ENCODE measurements around the gene OR1N1.
"Not testable (repeated sequence)": the region's sequence is repeated elsewhere in the genome, so short reads cannot be mapped to it uniquely, and the experiment has no call there.

OR1N1 gene, protein sequence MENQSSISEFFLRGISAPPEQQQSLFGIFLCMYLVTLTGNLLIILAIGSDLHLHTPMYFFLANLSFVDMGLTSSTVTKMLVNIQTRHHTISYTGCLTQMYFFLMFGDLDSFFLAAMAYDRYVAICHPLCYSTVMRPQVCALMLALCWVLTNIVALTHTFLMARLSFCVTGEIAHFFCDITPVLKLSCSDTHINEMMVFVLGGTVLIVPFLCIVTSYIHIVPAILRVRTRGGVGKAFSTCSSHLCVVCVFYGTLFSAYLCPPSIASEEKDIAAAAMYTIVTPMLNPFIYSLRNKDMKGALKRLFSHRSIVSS

DNA sequence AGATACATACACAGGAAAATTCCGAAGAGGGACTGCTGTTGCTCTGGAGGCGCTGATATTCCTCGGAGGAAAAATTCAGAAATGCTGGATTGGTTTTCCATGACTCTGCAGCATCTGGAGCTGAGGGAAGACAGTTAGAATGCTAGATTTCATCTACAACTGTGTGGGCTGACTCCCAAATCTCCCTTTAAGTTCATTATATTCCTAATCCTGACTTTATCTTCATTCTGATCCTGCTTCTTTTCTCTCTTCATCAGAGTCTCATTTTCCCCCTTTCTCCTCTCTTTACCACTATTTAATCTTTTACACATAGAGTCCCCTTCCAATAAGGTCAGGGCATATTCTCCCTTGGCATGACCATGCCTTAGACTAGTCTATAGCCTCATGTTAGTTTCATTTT, at the start of gene OR1N1:
OR1N1 (minus strand) TSS at position 101 of the 400 bp plus-strand sequence; CDS start at position 101, 0 bp downstream.
- DNase-seq (ENCODE audit: low read depth) = no peak

DNA sequence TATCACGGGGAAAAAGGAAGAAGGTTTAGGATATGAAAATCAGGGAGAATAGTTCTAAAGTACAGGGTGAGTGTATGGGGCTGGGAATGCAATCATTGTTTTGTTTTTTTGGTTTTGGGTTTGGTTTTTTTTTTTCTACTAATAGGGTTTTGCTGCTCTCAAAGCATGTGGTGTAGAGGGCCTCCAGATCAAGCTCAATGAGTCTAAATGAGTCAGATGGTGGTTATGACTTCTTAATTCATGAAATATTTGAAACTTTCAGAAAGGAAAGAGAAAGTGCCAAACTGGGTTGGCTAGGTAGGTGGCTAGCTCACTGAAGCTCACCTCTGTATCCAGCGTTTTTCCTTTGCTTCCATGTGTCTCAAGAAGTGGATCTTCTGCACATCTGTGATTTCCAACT, 45.4 kb upstream of the OR1N1 start:
- peak; percentile 32 for DNase-seq (ENCODE audit: low read depth)

DNA sequence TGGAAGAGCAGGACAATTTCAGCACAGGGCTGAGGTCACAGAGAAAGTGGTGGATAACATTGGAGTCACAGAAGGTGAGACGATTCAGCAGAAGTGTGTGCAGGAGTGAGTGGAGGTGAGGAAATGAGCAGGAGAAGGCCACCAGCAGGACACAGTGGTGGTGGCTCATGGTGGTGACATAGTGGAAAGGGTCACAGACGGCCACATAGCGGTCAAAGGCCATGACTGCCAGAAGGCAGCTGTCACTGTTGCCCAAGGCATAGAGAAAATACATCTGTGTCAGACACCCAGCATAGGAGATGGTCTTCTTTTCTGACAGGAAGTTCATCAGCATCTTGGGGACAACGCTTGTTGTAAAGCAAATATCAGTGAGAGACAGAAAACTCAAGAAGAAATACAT, 40.8 kb upstream of the OR1N1 start:
- no peak for DNase-seq (ENCODE audit: low read depth)

DNA sequence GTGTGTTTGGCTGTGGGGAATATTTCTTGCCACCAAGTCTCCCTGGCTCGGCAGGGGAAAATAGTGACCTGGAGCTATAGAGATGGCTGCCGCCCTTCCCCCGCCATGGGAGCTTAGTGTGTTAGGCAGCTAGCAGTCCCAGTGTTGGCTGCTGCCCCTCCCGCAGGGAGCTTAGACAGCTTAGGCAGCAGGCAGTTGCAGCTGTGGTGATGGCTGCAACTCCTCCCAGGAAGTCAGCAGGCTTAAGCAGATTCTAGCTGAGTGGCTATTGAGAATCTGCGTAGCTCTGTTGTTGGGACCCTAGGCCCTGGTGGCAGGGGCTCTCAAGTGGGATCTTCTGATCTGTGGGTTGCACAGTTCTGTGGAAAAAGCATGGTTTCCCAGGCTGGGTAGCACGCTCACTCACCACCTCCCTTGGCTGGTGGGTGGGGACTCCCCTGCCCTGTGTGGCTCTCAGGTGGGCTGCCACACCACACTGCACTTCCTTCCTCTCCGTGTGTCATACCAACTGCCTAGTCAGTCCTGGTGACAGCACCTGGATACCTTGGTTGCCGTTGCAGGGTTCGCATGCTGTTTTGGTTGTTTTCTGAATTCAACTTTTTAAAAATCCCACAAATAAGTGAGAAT, 35.2 kb upstream of the OR1N1 start:
- DNase-seq (ENCODE audit: low read depth) = no peak

DNA sequence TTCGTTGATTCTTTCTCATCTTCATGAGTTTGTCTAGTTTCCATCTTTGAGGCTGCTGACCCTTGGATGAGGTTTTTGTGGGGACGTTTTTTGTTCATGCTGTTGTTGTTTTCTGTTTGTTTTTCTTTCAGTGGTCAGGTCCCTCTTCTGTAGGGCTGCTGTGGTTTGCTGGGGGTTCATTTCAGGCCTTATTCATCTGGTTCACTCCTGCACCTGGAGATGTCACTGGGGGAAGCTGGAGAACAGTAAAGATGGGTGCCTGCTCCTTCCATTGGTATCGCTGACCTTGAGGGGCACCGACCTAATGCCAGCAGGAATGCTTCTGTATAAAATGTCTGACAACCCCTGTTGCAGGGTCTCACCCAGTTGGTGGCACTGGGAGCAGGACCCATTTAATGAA, 34.4 kb upstream of the OR1N1 start:
- DNase-seq (ENCODE audit: low read depth) = no peak

DNA sequence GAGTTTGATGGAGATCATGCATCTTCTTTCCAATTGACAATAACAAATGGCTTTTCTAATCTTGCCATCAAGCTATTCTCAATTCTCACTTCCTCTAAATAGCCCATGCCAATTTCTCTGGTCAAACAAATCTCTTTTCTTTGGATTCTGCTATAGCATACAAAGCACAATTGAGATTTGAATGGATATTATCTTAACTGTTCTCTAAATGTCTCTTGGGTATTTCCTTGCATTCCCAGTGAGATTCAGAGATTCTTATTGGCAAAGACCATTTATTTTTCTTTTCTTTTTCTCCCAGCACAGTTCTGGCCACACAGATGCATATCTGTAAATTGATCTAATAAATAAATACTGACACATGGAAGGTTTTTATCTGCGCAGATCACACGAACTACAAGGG, 25.7 kb upstream of the OR1N1 start, which contains the start of gene OR1N2:
OR1N2 (plus strand) TSS at position 301 of the 400 bp plus-strand sequence. CDS start 100 bp downstream, outside the sequence.
- no peak for DNase-seq (ENCODE audit: low read depth)

DNA sequence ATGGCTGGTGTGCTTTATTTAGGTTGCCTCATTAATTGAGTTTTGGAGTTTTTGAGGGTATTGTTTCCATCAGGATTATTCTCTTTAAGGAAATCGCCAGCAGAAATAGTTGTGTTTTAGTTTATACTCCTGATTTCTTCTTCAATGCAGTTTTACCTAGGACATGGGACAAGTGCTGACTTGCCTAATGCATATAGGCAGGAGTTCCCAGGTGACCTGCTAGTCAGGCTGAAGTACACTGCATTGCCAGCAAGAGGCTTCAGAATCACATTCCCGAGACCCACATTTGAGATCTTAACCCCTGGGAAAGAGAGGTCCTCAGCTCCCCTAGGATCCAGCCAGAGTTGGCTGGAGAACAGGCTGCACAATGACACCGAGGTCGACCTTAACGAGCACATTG, 24.3 kb upstream of the OR1N1 start:
- no peak for DNase-seq (ENCODE audit: low read depth)

DNA sequence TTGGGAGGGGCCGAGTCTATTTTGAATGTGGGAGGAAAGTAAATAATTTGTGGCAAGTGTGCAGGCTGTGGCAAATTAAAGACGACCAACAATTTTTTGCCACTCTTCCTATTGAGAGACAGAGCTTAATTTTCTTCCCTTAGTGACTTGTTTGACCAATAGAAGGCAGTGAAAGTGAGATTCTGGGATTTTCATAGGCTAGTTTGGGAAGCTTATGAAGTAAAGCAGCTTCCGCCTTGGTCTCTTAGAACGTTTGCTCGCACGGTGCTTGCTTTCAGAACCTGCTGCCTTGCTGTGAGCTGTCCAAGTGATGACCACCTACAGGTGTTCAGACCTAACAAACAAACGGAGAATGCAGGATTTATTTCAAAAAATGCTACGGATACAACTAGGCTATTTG, 19.1 kb upstream of the OR1N1 start:
- no peak for DNase-seq (ENCODE audit: low read depth)

DNA sequence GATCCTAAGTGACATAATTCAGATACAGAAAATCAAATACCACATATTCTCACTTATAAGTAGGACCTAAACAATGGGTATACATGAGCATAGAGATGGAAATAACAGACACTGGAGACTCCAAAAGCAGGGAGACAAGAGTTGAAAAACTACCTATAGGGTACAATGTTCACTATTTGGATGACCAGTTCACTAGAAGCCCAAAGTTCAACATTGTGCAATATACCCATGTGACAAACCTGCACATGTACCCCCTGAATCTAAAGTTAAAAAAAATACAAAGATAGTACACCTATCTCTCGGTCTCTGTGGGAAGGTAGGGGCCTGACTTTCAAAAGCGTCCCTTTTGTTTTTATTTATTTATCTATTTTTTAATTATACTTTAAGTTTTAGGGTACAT, 11.7 kb upstream of the OR1N1 start:
- no peak for DNase-seq (ENCODE audit: low read depth)

DNA sequence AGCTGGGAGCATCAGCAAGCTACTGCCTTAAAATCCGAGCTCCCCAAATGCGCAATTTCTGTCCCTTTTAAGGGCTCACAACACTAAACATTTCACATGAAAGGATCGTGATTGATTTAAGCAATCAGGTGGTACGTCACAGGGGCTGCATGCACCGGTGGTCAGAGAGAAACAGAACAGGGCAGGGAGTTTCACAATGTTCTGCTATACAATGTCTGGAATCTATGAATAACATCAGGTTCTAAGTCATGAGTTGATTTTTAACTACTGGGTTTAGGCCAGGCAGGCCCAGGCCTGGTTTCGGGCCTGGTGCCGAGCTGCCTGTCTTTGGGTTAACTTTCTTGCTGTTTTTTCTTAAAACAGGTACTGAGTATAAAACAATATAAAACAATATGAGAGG, 10.0 kb upstream of the OR1N1 start:
- DNase-seq (ENCODE audit: low read depth) = not testable (repeated sequence)

DNA sequence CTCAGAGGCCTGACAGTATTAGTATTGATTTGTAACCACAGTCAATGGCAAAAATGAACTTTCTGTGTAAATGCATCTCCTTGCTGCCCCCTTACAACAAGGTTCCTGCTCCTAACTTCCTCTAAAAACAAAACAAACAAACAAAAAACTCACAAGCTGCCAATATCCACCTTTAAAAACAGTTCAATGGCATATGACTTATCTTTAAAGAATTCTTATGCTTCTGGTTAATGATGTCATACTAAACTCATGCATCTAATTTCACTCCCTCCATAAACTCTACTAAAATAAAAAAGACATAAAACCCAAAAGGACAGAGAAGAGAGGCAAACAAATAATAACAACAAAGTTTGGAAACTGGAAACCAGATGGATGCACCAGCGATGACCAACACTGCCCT, 9.0 kb upstream of the OR1N1 start:
- DNase-seq (ENCODE audit: low read depth) = no peak

DNA sequence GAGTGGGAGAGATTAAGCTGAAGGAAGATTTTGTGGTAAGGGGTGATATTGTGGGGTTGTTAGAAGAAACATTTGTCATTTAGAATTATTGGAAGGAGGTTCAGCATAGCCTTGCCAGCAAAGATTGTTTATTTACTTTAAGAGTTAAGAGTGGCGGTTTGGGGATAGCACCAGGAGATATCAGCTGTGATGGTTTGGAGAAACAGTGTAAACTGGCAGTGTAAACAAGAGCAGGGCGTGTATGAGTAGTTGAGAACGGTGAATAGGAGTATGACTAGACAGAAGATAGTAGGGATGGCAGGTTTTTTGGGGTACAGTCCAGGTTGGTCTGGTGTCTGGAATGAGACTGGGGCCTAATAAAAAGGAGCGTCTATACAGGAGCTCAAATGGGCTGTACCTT, 4.1 kb upstream of the OR1N1 start:
- not testable (repeated sequence) for DNase-seq (ENCODE audit: low read depth)

DNA sequence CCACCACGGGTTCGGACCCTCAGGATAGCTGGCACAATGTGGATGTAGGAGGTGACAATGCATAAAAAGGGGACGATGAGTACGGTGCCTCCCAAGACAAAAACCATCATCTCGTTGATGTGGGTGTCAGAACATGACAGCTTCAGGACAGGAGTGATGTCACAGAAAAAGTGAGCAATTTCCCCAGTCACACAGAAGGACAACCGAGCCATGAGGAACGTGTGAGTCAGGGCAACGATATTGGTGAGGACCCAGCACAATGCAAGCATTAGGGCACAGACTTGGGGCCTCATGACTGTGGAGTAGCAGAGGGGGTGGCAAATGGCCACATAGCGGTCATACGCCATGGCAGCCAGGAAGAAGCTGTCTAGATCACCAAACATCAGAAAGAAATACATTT, 491 bp downstream of the OR1N1 start:
- no peak for DNase-seq (ENCODE audit: low read depth)

DNA sequence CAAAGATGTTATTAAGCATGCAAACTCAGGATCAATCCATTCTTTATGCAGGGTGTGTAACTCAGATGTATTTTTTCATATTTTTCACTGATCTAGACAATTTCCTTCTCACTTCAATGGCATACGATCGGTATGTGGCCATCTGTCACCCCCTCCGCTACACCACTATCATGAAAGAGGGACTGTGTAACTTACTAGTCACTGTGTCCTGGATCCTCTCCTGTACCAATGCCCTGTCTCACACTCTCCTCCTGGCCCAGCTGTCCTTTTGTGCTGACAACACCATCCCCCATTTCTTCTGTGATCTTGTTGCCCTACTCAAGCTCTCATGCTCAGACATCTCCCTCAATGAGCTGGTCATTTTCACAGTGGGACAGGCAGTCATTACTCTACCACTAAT, 7.7 kb downstream of the OR1N1 start:
- DNase-seq (ENCODE audit: low read depth) = no peak

DNA sequence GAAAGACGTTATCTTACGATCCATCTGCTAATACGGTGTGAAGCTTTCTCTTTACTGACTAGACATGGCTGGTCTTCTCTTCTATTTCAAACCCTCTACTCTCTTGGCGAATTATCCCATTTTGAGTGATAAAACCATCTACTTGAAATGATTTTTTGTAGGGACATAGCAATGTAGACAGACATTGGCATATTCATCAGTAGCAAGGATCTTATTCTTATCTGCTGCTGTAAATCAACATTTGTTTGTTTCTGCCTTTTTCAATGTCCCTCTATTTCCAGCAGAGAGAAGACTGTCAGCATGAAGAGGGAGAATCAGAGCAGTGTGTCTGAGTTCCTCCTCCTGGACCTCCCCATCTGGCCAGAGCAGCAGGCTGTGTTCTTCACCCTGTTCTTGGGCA, 8.3 kb downstream of the OR1N1 start, which contains the start of gene OR1J4:
OR1J4 (plus strand) TSS at position 301 of the 400 bp plus-strand sequence; CDS start at position 301, 0 bp downstream.
- no peak for DNase-seq (ENCODE audit: low read depth)

DNA sequence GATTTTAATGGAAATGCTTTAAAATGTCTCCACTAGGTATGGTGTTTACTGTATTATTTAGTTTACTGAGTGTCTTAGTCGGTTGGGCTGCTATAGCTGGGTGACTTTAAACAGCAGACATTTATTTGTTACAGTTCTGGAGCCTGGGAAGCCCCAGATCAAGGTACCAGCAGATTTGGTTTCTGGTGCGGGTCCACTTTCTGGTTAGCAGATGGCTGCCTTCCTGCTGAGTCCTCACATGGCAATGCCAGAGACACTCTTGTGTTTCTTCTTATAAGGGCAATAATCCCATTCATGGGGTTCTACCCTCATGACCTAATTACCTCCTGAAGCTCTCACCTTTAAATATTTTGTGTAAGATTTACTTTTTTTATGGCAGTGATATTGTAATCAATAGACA, 8.9 kb downstream of the OR1N1 start:
- DNase-seq (ENCODE audit: low read depth) = no peak

DNA sequence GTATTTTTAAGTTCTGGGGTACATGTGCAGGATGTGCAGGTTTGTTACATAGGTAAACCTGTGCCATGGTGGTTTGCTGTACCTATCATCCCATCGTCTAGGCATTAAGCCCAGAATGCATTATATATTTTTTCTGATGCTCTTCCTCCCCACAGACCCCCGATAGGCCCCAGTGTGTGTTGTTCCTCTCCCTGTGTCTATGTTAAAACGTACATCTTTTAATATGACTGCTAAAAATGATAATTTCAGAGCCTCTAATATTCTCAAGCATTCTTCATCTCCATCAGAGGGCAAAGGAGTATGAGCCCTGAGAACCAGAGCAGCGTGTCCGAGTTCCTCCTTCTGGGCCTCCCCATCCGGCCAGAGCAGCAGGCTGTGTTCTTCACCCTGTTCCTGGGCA, 16.6 kb downstream of the OR1N1 start, which contains the start of gene OR1J2:
OR1J2 (plus strand) TSS at position 301 of the 400 bp plus-strand sequence; CDS start at position 301, 0 bp downstream.
- DNase-seq (ENCODE audit: low read depth) = no peak

DNA sequence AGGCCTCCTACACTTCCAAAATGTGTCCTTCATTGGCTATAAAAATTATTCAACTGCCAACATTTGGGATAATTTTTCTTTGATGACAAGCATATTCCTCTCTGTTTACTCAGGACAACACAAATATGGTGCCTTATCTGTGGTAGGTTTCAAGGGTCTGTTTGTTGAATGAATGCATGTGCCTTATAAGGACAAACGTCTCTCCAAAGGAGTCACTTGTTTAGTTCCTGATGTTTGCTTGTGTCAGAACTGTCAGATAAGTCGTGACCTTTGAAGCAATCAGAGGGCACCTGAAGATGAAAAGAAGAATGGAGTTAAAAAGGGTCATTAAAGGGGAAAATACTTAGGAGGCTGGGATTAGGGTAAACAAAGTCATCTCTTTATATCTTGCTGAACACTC, 20.1 kb downstream of the OR1N1 start:
- no peak for DNase-seq (ENCODE audit: low read depth)

DNA sequence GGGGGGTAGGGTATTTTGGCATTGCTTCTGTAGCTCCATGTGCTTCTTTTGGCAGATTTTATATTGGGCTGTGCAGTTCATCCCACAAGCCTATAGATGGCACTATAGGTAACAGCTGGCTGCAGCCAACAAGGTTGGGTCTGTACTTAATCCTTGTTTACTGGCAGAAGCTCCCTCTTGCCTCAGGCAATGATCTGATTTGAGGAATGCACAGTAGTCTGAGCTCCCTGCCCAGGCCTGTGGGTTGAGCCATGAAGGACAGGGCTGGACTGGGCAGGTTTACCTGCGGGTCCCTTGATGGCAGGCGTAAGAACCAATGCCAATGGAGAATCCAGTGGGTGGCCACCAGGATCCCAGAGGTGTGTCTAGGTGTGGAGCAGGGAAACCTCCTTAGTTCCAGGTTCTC, 28.2 kb downstream of the OR1N1 start:
- DNase-seq (ENCODE audit: low read depth) = peak; percentile 8

DNA sequence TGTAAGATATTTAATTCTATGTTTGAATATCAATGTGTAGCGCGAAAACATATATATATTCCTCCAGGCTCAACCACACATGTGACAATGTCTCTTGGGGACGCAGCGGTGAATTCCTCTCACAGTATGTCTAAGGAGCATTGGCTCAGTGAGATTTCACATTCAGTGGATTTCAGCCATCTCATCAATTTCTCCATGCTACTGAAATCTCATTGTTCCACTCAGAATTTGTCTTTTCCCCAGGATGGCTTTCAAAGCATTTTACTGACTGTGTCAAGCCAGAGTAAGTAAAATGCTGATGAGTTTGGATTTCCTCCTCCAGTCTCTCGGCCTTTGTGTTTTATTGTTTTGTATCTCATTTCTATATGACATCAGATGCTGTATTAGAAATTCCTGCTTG, 48.0 kb downstream of the OR1N1 start:
- no peak for DNase-seq (ENCODE audit: low read depth)

DNA sequence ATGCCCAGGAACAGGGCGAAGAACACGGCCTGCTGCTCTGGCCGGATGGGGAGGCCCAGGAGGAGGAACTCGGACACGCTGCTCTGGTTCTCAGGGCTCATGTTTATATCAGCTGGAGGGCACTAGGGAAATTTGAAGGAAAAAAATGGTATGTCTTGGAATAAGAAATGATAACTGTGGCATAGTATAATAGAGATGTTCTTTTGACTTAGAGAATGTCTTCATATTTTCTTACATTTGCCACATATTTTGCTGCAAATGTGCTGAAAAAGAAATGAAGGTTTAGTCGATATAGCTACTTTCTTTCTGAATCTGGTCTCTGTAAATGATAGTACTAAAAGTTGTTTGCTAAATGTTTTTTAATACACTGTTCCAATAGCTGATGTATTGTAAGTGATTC, 49.3 kb downstream of the OR1N1 start, which contains the start of gene OR1J1:
OR1J1 (minus strand) TSS at position 101 of the 400 bp plus-strand sequence; CDS start at position 101, 0 bp downstream.
- DNase-seq (ENCODE audit: low read depth) = no peak

DNA sequence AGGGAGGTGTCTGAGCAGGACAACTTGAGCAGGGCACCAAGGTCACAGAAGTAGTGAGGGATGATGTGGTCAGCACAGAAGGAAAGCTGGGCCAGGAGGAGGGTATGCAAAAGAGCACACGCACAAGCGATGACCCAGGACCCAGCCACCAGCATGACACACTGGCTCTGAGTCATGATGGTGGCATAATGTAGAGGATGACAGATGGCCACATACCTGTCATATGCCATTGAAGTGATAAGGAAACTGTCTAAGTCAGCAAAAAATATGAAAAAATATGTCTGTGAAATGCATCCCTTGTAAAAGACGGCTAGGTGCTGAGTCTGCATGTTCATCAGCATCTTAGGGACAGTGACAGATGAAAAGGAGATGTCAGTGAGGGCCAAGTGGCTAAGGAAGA, 49.7 kb downstream of the OR1N1 start:
- DNase-seq (ENCODE audit: low read depth) = no peak

Measured in HS-5 (cell line).